Uterus (tissue), 2 donors: Measurements from ENCODE around the gene SF3B4.
"Not testable (repeated sequence)": the region's sequence is repeated elsewhere in the genome, so short reads cannot be mapped to it uniquely, and the experiment has no call there.

Experiments used
- POLR2A ChIP-seq, 2 donors: fragments of 450-650 bp; IDR thresholded peaks; one replicate each; pipeline ENCODE4 v1.6.1; 2016; ENCODE audit warnings: antibody characterized with exemption in 2 of 2, mild to moderate bottlenecking in 1 of 2, moderate library complexity in 1 of 2
- TF ChIP-seq, protein P1 (sequence below), 4 experiments: fragments of 200-600 bp in 2 of 4; fragments of 450-650 bp in 2 of 4; sonication (generic) in 2 of 4; IDR thresholded peaks; one replicate each; pipeline ENCODE4 v1.5.1; 2016 to 2019; ENCODE audit warnings: antibody characterized with exemption in 4 of 4, mild to moderate bottlenecking in 2 of 4, moderate library complexity in 1 of 4

DNA sequence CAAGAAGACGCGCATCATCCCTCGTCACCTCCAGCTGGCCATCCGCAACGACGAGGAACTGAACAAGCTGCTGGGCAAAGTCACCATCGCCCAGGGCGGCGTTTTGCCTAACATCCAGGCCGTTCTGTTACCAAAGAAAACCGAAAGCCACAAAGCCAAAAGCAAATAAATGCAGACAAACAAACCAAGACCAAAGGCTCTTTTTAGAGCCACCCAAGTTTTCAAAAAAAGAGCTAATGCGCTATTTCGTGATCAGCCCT, 40.5 kb downstream of the SF3B4 start:
- TF ChIP-seq, protein P1, sequence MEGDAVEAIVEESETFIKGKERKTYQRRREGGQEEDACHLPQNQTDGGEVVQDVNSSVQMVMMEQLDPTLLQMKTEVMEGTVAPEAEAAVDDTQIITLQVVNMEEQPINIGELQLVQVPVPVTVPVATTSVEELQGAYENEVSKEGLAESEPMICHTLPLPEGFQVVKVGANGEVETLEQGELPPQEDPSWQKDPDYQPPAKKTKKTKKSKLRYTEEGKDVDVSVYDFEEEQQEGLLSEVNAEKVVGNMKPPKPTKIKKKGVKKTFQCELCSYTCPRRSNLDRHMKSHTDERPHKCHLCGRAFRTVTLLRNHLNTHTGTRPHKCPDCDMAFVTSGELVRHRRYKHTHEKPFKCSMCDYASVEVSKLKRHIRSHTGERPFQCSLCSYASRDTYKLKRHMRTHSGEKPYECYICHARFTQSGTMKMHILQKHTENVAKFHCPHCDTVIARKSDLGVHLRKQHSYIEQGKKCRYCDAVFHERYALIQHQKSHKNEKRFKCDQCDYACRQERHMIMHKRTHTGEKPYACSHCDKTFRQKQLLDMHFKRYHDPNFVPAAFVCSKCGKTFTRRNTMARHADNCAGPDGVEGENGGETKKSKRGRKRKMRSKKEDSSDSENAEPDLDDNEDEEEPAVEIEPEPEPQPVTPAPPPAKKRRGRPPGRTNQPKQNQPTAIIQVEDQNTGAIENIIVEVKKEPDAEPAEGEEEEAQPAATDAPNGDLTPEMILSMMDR (IDR thresholded peaks at IDR 0.05): not testable (repeated sequence)
- TF ChIP-seq POLR2A (IDR thresholded peaks at IDR 0.05): not testable (repeated sequence)
